ENCODE data around the gene ANKRD13C. TPM values are rescaled to one million over a fixed set of nuclear protein-coding genes. Genes with fewer than 3 reads are reported as not detected.

Gene ANKRD13C
- total and polyA plus RNA-seq, 2 donors, result 14.4 to 79.0 TPM

DNA sequence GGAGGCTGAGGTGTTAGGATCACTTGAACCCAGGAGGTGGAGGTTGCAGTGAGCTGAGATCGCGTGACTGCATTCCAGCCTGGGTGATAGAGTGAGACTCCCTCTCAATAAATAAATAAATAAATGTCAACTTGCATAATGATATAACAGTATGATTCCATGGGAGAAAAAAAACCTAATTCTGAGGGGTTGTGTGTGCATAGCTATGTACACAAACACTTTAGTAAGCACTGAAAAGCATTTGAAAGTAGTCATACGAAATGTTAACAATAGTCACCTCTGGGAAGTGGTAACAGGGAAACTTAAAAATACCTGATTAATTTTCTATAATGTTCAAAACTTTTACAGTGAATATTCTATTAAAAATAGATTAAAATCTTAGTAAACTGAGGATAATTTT lies 43.2 kb downstream of the ANKRD13C start:
- Histone ChIP-seq H3K36me3 (ENCODE audit: insufficient read depth) (no peaks in the 10 kb centered on the region), H3K27ac (ENCODE audit: low read depth) (no peak overlapping the region), H3K4me1 (ENCODE audit: insufficient read depth) (no peaks in the 10 kb centered on the region), H3K4me3 (ENCODE audit: low read depth, low read length) (no peak overlapping the region)
- no peak for DNase-seq (ENCODE audit: extremely low spot score)
- WGBS, result 91% methylated on average over 3 of the region's 3 CpGs

GRCh38 chr1:70299472-70299871 lies 55.0 kb downstream of the ANKRD13C start:
- Histone ChIP-seq H3K36me3 (ENCODE audit: insufficient read depth) (peaks cover 2% of the 10 kb centered on the region), H3K4me1 (ENCODE audit: insufficient read depth) (no peaks in the 10 kb centered on the region), H3K4me3 (ENCODE audit: low read depth, low read length) (no peak overlapping the region), H3K27ac (ENCODE audit: low read depth) (no peak overlapping the region)
- no peak for DNase-seq (ENCODE audit: extremely low spot score)

DNA sequence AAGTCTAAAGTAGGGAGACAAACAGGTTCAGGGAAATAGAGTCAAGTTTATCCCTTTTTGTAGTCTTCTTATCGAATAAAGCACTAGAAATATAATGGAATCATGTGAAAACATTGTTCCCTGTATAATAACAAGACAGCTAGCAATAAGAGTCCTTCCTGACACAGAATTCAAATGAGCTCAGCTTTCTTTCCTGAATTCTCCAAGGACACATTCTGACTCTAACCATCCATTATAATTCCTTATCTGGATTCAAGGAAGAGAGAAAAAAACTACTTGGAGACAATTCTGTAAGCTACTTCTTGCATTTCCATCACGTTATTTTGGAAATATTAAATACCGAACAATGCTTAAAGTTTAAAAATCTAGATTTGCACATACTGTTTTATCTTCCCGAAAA lies 58.8 kb downstream of the ANKRD13C start:
- Histone ChIP-seq H3K36me3 (ENCODE audit: insufficient read depth) (peaks cover 2% of the 10 kb centered on the region), H3K27ac (ENCODE audit: low read depth) (no peak overlapping the region), H3K4me1 (ENCODE audit: insufficient read depth) (no peaks in the 10 kb centered on the region), H3K4me3 (ENCODE audit: low read depth, low read length) (no peak overlapping the region)
- 93% methylated on average over 4 of the region's 4 CpGs for WGBS
- DNase-seq (ENCODE audit: extremely low spot score), result no peak

- no peak overlapping the region for H3K4me3 ChIP-seq (ENCODE audit: low read depth, low read length)
- peaks cover 2% of the 10 kb centered on the region for H3K36me3 ChIP-seq (ENCODE audit: insufficient read depth)
Observed at GRCh38 chr1:70293186-70293843, 61.2 kb downstream of the ANKRD13C start.

GRCh38 chr1:70290218-70290617 lies 64.3 kb downstream of the ANKRD13C start:
- Histone ChIP-seq H3K4me3 (ENCODE audit: low read depth, low read length) (no peak overlapping the region), H3K36me3 (ENCODE audit: insufficient read depth) (peaks cover 2% of the 10 kb centered on the region), H3K27ac (ENCODE audit: low read depth) (no peak overlapping the region), H3K4me1 (ENCODE audit: insufficient read depth) (no peaks in the 10 kb centered on the region)
- 75% methylated on average over 1 of the region's 1 CpG for WGBS
- DNase-seq (ENCODE audit: extremely low spot score), result no peak

More at GRCh38 chr1:70293186-70293843, 61.2 kb downstream of the ANKRD13C start:
- no peak for DNase-seq (ENCODE audit: extremely low spot score)
- H3K27ac ChIP-seq (ENCODE audit: low read depth), result no peak overlapping the region
- no peaks in the 10 kb centered on the region for H3K4me1 ChIP-seq (ENCODE audit: insufficient read depth)

DNA sequence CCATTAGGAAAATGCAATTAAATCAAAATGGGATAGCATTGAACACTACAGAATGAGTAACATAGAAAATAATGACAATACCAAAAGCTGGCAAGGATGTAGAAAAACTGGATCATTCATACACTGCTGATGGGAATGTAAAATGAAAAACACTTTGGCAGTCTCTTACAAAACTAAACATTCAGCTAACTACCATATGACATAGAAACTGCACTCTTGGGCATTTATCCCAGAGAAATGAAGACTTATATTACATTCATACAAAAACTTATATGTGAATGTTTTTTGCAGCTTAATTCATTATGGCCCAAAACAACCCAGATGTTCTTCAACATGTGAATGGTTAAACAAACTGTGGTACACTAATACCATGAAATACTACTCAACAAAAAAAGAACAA lies 66.4 kb downstream of the ANKRD13C start:
- no peaks in the 10 kb centered on the region for H3K4me1 ChIP-seq (ENCODE audit: insufficient read depth)
- peaks cover 2% of the 10 kb centered on the region for H3K36me3 ChIP-seq (ENCODE audit: insufficient read depth)
- H3K27ac ChIP-seq (ENCODE audit: low read depth), result no peak overlapping the region
- no peak for DNase-seq (ENCODE audit: extremely low spot score)
- no peak overlapping the region for H3K4me3 ChIP-seq (ENCODE audit: low read depth, low read length)

DNA sequence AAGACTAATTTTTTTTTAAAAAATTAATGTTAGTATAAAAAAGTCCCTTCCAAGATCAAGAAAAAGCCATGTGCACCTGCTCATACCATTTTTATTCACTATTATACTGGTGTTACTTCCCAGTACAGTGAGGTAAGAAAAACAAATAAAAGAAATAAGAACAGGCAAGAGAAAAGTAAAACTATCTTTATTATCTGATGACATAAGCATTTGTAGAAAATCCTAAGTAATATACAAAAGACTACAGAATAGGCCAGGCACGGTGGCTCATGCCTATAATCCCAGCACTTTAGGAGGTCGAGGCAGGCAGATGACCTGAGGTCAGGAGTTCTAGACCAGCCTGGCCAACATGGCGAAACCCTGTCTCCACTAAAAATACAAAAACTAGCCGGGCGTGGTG lies 68.1 kb downstream of the ANKRD13C start:
- H3K27ac ChIP-seq (ENCODE audit: low read depth), result no peak overlapping the region
- WGBS, result 85% methylated on average over 5 of the region's 5 CpGs
- peaks cover under 1% of the 10 kb centered on the region for H3K36me3 ChIP-seq (ENCODE audit: insufficient read depth)

GRCh38 chr1:70284366-70284765 lies 70.2 kb downstream of the ANKRD13C start:
- no peak overlapping the region for H3K27ac ChIP-seq (ENCODE audit: low read depth)
- no peak overlapping the region for H3K4me3 ChIP-seq (ENCODE audit: low read depth, low read length)
- H3K4me1 ChIP-seq (ENCODE audit: insufficient read depth), result no peaks in the 10 kb centered on the region
- WGBS, result 96% methylated on average over 2 of the region's 2 CpGs
- DNase-seq (ENCODE audit: extremely low spot score), result no peak
- H3K36me3 ChIP-seq (ENCODE audit: insufficient read depth), result no peaks in the 10 kb centered on the region

More for the DNA sequence above, 68.1 kb downstream of the ANKRD13C start:
- DNase-seq (ENCODE audit: extremely low spot score), result no peak
- Histone ChIP-seq H3K4me3 (ENCODE audit: low read depth, low read length) (no peak overlapping the region), H3K4me1 (ENCODE audit: insufficient read depth) (no peaks in the 10 kb centered on the region)

DNA sequence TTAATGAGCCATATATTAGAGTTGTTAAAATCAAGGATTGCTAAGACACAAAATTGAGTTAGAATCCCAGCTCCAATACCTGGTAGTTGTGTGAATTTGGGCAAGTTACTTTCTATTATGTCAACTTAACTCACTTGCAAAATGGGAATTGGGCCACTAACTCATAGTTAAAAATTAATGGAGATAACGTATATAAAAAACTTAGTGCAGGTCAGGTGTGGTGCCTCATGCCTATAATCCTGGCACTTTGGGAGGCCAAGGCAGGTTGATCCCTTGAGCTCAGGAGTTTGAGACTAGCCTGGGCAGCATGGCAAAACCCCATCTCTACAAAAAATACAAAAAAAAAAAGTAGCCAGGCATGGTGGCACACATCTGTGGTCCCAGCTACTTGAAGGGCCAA lies 75.8 kb downstream of the ANKRD13C start:
- H3K36me3 ChIP-seq (ENCODE audit: insufficient read depth), result peaks cover 2% of the 10 kb centered on the region
- DNase-seq (ENCODE audit: extremely low spot score), result no peak
- no peak overlapping the region for H3K27ac ChIP-seq (ENCODE audit: low read depth)
- 93% methylated on average over 1 of the region's 1 CpG for WGBS
- H3K4me1 ChIP-seq (ENCODE audit: insufficient read depth), result no peaks in the 10 kb centered on the region
- H3K4me3 ChIP-seq (ENCODE audit: low read depth, low read length), result no peak overlapping the region

- H3K4me1 ChIP-seq (ENCODE audit: insufficient read depth), result no peaks in the 10 kb centered on the region
- H3K4me3 ChIP-seq (ENCODE audit: low read depth, low read length), result no peak overlapping the region
- WGBS, result 95% methylated on average over 5 of the region's 5 CpGs
- no peak for DNase-seq (ENCODE audit: extremely low spot score)
- H3K36me3 ChIP-seq (ENCODE audit: insufficient read depth), result peaks cover 2% of the 10 kb centered on the region
- H3K27ac ChIP-seq (ENCODE audit: low read depth), result no peak overlapping the region
Observed at GRCh38 chr1:70277875-70278274, 76.6 kb downstream of the ANKRD13C start.

DNA sequence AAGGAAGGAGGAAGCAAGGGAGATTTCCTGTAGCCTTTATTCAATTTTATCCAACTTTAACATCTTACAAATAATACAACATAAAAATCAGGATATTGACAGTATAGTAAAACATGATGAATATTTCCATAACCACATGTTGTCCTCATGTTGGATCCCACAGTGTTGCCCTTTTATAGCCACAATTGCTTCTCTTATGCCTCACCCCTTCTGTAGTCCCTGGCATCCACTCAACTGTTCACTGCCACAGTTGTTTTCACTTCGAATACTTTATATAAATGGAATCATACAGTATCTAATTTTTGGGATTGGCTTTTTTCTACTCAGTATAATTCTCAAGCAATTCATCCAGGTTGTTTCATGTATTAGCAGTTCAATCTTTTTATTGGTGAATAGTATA lies 88.6 kb downstream of the ANKRD13C start:
- DNase-seq (ENCODE audit: extremely low spot score), result no peak
- Histone ChIP-seq H3K4me1 (ENCODE audit: insufficient read depth) (no peaks in the 10 kb centered on the region), H3K4me3 (ENCODE audit: low read depth, low read length) (no peak overlapping the region), H3K36me3 (ENCODE audit: insufficient read depth) (peaks cover 8% of the 10 kb centered on the region), H3K27ac (ENCODE audit: low read depth) (no peak overlapping the region)
- WGBS, result 93% methylated on average over 1 of the region's 1 CpG

DNA sequence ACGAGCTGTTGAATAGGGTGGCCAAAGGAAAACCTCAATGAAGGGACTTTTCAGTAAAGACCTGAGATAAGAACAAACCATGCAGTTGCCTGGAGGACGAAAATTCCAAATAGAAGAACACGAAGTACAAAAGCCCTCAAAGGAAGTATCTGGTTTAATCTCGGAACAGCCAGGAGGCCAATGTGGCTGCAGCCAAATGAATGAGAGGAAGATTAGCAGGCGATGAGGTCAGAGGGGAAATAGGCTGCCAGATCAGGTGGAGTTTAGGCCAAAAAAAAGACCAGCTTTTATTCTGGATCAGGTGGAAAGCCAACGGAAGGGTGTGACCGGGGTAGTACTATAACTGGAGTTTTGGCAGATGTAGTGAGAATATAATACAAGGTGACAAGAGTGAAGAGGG lies 89.7 kb downstream of the ANKRD13C start:
- Histone ChIP-seq H3K4me1 (ENCODE audit: insufficient read depth) (no peaks in the 10 kb centered on the region), H3K36me3 (ENCODE audit: insufficient read depth) (peaks cover 8% of the 10 kb centered on the region), H3K4me3 (ENCODE audit: low read depth, low read length) (no peak overlapping the region), H3K27ac (ENCODE audit: low read depth) (no peak overlapping the region)
- 89% methylated on average over 7 of the region's 7 CpGs for WGBS
- no peak for DNase-seq (ENCODE audit: extremely low spot score)

GRCh38 chr1:70256664-70257063 lies 97.9 kb downstream of the ANKRD13C start:
- 100% methylated on average over 1 of the region's 1 CpG for WGBS

GRCh38 chr1:70248729-70249128 lies 105.8 kb downstream of the ANKRD13C start:
- 77% methylated on average over 4 of the region's 4 CpGs for WGBS
- DNase-seq (ENCODE audit: extremely low spot score), result no peak
- H3K36me3 ChIP-seq (ENCODE audit: insufficient read depth), result peaks cover 8% of the 10 kb centered on the region
- H3K4me3 ChIP-seq (ENCODE audit: low read depth, low read length), result no peak overlapping the region
- H3K4me1 ChIP-seq (ENCODE audit: insufficient read depth), result no peaks in the 10 kb centered on the region
- H3K27ac ChIP-seq (ENCODE audit: low read depth), result no peak overlapping the region

More at GRCh38 chr1:70256664-70257063, 97.9 kb downstream of the ANKRD13C start:
- H3K36me3 ChIP-seq (ENCODE audit: insufficient read depth), result no peaks in the 10 kb centered on the region
- no peak overlapping the region for H3K4me3 ChIP-seq (ENCODE audit: low read depth, low read length)
- no peaks in the 10 kb centered on the region for H3K4me1 ChIP-seq (ENCODE audit: insufficient read depth)
- no peak for DNase-seq (ENCODE audit: extremely low spot score)
- no peak overlapping the region for H3K27ac ChIP-seq (ENCODE audit: low read depth)

GRCh38 chr1:70247768-70248167 lies 106.8 kb downstream of the ANKRD13C start:
- no peak overlapping the region for H3K4me3 ChIP-seq (ENCODE audit: low read depth, low read length)
- no peak for DNase-seq (ENCODE audit: extremely low spot score)
- peaks cover 8% of the 10 kb centered on the region for H3K36me3 ChIP-seq (ENCODE audit: insufficient read depth)
- no peak overlapping the region for H3K27ac ChIP-seq (ENCODE audit: low read depth)
- no peaks in the 10 kb centered on the region for H3K4me1 ChIP-seq (ENCODE audit: insufficient read depth)

All from urinary bladder (tissue), 4 donors.